Esophagus squamous epithelium (tissue), 4 donors: ENCODE measurements around the gene MYG1.

Experiments used
- CTCF ChIP-seq, 6 experiments: fragments of 450-650 bp in 4 of 6; fragments of 200-600 bp in 2 of 6; sonication (generic) in 2 of 6; IDR thresholded peaks; one replicate each; pipeline ENCODE4 v1.5.1; 2016 to 2019; ENCODE audit warnings: antibody characterized with exemption in 6 of 6, mild to moderate bottlenecking in 4 of 6, moderate library complexity in 4 of 6
- POLR2A ChIP-seq, 4 donors: fragments of 450-650 bp; IDR thresholded peaks; one replicate each; pipeline ENCODE4 v1.6.1; 2017; ENCODE audit warnings: antibody characterized with exemption in 4 of 4, mild to moderate bottlenecking in 4 of 4, moderate library complexity in 3 of 4

GRCh38 chr12:53300187-53300586 is 692 bp downstream of the MYG1 start:
- TF ChIP-seq POLR2A (IDR thresholded peaks at IDR 0.05) (no peak), CTCF (IDR thresholded peaks at IDR 0.05) (no peak)
